Panc1 (cell line): Measurements from ENCODE around the gene ALK. TPM values are rescaled to one million over a fixed set of nuclear protein-coding genes. Genes with fewer than 3 reads are reported as not detected.

Source experiments
- ATAC-seq: fragments of 200-7000 bp; cut with Tn5 transposase; 2 replicates; pipeline ENCODE4 v1.9.1; 2020; ENCODE audit warnings: mild to moderate bottlenecking, moderate library complexity
- BruUV-seq: library from RNA; stranded (reverse); fragments of 400-500 nt; replicated peaks from 2 replicates; lab custom pipeline; 2021; lab: Mats Ljungman, UMichigan
- CTCF ChIA-PET: fragments of 300-600 bp; sonication (Branson Sonifier 250); formaldehyde crosslinking; loops from one replicate; lab custom pipeline; 2022; ENCODE audit warnings: antibody characterized with exemption; lab: Charles Lee
- POLR2A ChIA-PET: fragments of 300-600 bp; sonication (Branson Sonifier 250); formaldehyde crosslinking; loops from one replicate; lab custom pipeline; 2022; ENCODE audit warnings: antibody characterized with exemption; lab: Charles Lee
- DNase-seq: peaks from one replicate; pipeline ENCODE4 v3.0.0-alpha.2; 2010; ENCODE audit warnings: low read depth, low spot score
- H3K27ac ChIP-seq: 2 replicates; pipeline ENCODE4 v1.5.1; 2011; ENCODE audit warnings: mild to moderate bottlenecking, low read length, inconsistent platforms
- H3K27me3 ChIP-seq: fragments of 200-500 bp; sonication (Bioruptor generic); 2 replicates; pipeline ENCODE4 v1.6.0; 2014; ENCODE audit warnings: low read length, inconsistent platforms; ENCODE audit not compliant: control insufficient read depth, insufficient read depth
- H3K36me3 ChIP-seq: fragments of 200-500 bp; sonication (Bioruptor generic); 2 replicates; pipeline ENCODE4 v1.5.1; 2014; ENCODE audit warnings: inconsistent platforms, mild to moderate bottlenecking, low read length, moderate library complexity; ENCODE audit not compliant: control insufficient read depth, insufficient read depth
- H3K4me1 ChIP-seq: 2 replicates; pipeline ENCODE4 v1.5.1; 2011; ENCODE audit warnings: inconsistent platforms, mild to moderate bottlenecking, low read length, moderate library complexity; ENCODE audit not compliant: control insufficient read depth, insufficient read depth
- H3K4me3 ChIP-seq, 2 experiments: 2 replicates each; pipeline ENCODE4 v1.5.1; 2011 to 2012; ENCODE audit warnings: low read depth in 2 of 2, low read length in 2 of 2, mild to moderate bottlenecking in 2 of 2, inconsistent platforms in 1 of 2, moderate library complexity in 1 of 2
- H3K9me3 ChIP-seq: fragments of 200-500 bp; sonication (Bioruptor generic); 2 replicates; pipeline ENCODE4 v1.5.1; 2014; ENCODE audit warnings: low read depth, mild to moderate bottlenecking, inconsistent platforms, low read length, moderate library complexity; ENCODE audit not compliant: control insufficient read depth, insufficient read depth
- POLR2AphosphoS5 ChIP-seq: IDR thresholded peaks from 2 replicates; pipeline ENCODE4 v1.6.1; 2012; ENCODE audit warnings: mild to moderate bottlenecking, low read depth, low read length, moderate library complexity
- SIN3A ChIP-seq: IDR thresholded peaks from 2 replicates; pipeline ENCODE4 v1.6.1; 2012; ENCODE audit warnings: low read depth, mild to moderate bottlenecking, low read length, moderate library complexity, borderline replicate concordance; ENCODE audit not compliant: insufficient read depth
- TCF7L2 ChIP-seq: IDR thresholded peaks from 2 replicates; pipeline ENCODE4 v1.6.1; 2011; ENCODE audit warnings: mild to moderate bottlenecking, low read depth, low read length, inconsistent platforms
- in situ Hi-C: cut with HindIII; loops from 2 replicates; pipeline ENCODE4 v1.10.0; 2016; ENCODE audit warnings: low sequenced_read_pairs, low pct_unique_long_range_greater_than_20kb
- intact Hi-C: fragments of 100-400 bp; cut with micrococcal nuclease; formaldehyde crosslinking; loops from one replicate; pipeline ENCODE4 v1.10.0; 2022; ENCODE audit not compliant: unreplicated experiment
- total RNA-seq: library from RNA; stranded (reverse); gene quantifications from one replicate; pipeline ENCODE4 v1.2.1, GENCODE V29; 2021; ENCODE audit not compliant: unreplicated experiment
- TF ChIP-seq, protein P1 (sequence below), 2 experiments: IDR thresholded peaks; 2 replicates each; pipeline ENCODE4 v1.6.1; 2011 to 2012; ENCODE audit warnings: low read depth in 2 of 2, control low read depth in 1 of 2, low read length in 1 of 2, mild to moderate bottlenecking in 1 of 2, moderate library complexity in 1 of 2; ENCODE audit not compliant: insufficient read depth in 1 of 2
- TF ChIP-seq, protein P2 (sequence below): fragments of 450-650 bp; IDR thresholded peaks from 2 replicates; pipeline ENCODE4 v1.5.1; 2017; ENCODE audit warnings: mild to moderate bottlenecking

The ALK gene
- total RNA-seq, 1 experiment from 2014 or later: not detected

GRCh38 chr2:29839306-29839705 lies 82.1 kb downstream of the ALK start:
- no peak overlapping the region for H3K4me3 ChIP-seq
- TF ChIP-seq TCF7L2 (no peak), SIN3A (no peak), POLR2AphosphoS5 (no peak)
- TF ChIP-seq, protein P1, sequence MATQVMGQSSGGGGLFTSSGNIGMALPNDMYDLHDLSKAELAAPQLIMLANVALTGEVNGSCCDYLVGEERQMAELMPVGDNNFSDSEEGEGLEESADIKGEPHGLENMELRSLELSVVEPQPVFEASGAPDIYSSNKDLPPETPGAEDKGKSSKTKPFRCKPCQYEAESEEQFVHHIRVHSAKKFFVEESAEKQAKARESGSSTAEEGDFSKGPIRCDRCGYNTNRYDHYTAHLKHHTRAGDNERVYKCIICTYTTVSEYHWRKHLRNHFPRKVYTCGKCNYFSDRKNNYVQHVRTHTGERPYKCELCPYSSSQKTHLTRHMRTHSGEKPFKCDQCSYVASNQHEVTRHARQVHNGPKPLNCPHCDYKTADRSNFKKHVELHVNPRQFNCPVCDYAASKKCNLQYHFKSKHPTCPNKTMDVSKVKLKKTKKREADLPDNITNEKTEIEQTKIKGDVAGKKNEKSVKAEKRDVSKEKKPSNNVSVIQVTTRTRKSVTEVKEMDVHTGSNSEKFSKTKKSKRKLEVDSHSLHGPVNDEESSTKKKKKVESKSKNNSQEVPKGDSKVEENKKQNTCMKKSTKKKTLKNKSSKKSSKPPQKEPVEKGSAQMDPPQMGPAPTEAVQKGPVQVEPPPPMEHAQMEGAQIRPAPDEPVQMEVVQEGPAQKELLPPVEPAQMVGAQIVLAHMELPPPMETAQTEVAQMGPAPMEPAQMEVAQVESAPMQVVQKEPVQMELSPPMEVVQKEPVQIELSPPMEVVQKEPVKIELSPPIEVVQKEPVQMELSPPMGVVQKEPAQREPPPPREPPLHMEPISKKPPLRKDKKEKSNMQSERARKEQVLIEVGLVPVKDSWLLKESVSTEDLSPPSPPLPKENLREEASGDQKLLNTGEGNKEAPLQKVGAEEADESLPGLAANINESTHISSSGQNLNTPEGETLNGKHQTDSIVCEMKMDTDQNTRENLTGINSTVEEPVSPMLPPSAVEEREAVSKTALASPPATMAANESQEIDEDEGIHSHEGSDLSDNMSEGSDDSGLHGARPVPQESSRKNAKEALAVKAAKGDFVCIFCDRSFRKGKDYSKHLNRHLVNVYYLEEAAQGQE (IDR thresholded peaks at IDR 0.05; ENCODE audit: insufficient read depth in 1 of 2, low read depth in 2 of 2, low read length in 1 of 2): no peak
- TF ChIP-seq, protein P2, sequence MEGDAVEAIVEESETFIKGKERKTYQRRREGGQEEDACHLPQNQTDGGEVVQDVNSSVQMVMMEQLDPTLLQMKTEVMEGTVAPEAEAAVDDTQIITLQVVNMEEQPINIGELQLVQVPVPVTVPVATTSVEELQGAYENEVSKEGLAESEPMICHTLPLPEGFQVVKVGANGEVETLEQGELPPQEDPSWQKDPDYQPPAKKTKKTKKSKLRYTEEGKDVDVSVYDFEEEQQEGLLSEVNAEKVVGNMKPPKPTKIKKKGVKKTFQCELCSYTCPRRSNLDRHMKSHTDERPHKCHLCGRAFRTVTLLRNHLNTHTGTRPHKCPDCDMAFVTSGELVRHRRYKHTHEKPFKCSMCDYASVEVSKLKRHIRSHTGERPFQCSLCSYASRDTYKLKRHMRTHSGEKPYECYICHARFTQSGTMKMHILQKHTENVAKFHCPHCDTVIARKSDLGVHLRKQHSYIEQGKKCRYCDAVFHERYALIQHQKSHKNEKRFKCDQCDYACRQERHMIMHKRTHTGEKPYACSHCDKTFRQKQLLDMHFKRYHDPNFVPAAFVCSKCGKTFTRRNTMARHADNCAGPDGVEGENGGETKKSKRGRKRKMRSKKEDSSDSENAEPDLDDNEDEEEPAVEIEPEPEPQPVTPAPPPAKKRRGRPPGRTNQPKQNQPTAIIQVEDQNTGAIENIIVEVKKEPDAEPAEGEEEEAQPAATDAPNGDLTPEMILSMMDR: no peak
- DNase-seq: no peak
- H3K36me3 ChIP-seq: no peaks in the 10 kb centered on the region
- ChIA-PET POLR2A (no interaction called here), CTCF (no interaction called here)
- no peaks in the 10 kb centered on the region for H3K9me3 ChIP-seq
- no TSS peak for BruUV-seq
- intact Hi-C loops (no loop called here), in situ Hi-C loops (no loop called here)
- peaks cover 3% of the 10 kb centered on the region; the same call in 1 of the 2 replicates for H3K27me3 ChIP-seq
- no peak for ATAC-seq
- no peaks in the 10 kb centered on the region for H3K4me1 ChIP-seq
- H3K27ac ChIP-seq: no peak overlapping the region

DNA sequence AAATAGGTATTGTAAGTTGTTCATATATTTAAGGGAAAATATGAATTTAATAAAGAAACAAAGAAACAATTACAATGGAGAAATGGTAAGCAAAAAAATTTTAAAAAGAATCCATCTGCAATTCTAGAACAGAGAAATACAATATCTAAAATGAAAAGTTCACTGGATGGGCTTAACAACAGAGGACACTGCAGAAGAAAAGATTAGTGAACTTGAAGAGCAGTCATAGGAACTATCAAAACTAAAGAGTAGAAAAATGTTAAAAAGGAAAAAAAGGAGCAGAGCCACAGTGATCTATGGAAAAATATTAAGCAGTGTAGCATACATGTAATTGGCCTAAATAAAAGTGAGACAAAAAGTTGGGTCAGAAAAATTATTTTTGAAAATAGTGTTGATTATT lies 83.5 kb downstream of the ALK start:
- TF ChIP-seq, protein P1 (IDR thresholded peaks at IDR 0.05; ENCODE audit: insufficient read depth in 1 of 2, low read depth in 2 of 2, low read length in 1 of 2): no peak
- TF ChIP-seq TCF7L2 (no peak), SIN3A (no peak), POLR2AphosphoS5 (no peak)
- TF ChIP-seq, protein P2: no peak
- H3K27me3 ChIP-seq: peaks cover 3% of the 10 kb centered on the region; the same call in 1 of the 2 replicates
- no peaks in the 10 kb centered on the region for H3K9me3 ChIP-seq
- DNase-seq: no peak
- no TSS peak for BruUV-seq
- POLR2A ChIA-PET: no interaction called here
- no peaks in the 10 kb centered on the region for H3K4me1 ChIP-seq
- H3K36me3 ChIP-seq: no peaks in the 10 kb centered on the region
- no peak overlapping the region for H3K4me3 ChIP-seq
- in situ Hi-C loops: no loop called here
- ATAC-seq: no peak
- intact Hi-C loops: no loop called here
- CTCF ChIA-PET: no interaction called here
- no peak overlapping the region for H3K27ac ChIP-seq
